K562 (cell line): ENCODE data around the gene DENND6A.

Source experiments
- BCL6 ChIP-seq: fragments of 250-450 bp; sonication (Bioruptor Pico); IDR thresholded peaks from 2 replicates; pipeline ENCODE4 v1.4.0; 2020
- CREM ChIP-seq: IDR thresholded peaks from 2 replicates; pipeline ENCODE4 v1.6.1; 2014; ENCODE audit warnings: antibody characterized with exemption, low read depth
- KDM5B ChIP-seq: fragments of 200-600 bp; sonication (generic); IDR thresholded peaks from 2 replicates; pipeline ENCODE4 v1.6.1; 2012; ENCODE audit warnings: low read depth, mild to moderate bottlenecking, moderate library complexity, low read length, control low read depth, inconsistent platforms; ENCODE audit not compliant: insufficient replicate concordance
- NFIC ChIP-seq: fragments of 450-650 bp; IDR thresholded peaks from 2 replicates; pipeline ENCODE4 v1.6.1; 2017; ENCODE audit warnings: mild to moderate bottlenecking, inconsistent platforms
- NFRKB ChIP-seq: fragments of 450-650 bp; IDR thresholded peaks from 2 replicates; pipeline ENCODE4 v1.6.1; 2016; ENCODE audit warnings: low read depth
- PHF20 ChIP-seq: fragments of 450-650 bp; IDR thresholded peaks from 2 replicates; pipeline ENCODE4 v1.6.1; 2018; ENCODE audit not compliant: partially characterized antibody
- U2AF2 ChIP-seq: fragments of 200-400 bp; formaldehyde crosslinking; optimal IDR thresholded peaks from 2 replicates; pipeline ENCODE3; 2017; ENCODE audit warnings: low read depth, mild to moderate bottlenecking, low read length
- ZKSCAN8 ChIP-seq: fragments of 200-800 bp; sonication (Bioruptor generic); IDR thresholded peaks from 2 replicates; pipeline ENCODE4 v1.6.1; 2016; ENCODE audit warnings: missing genetic modification characterization, missing compliant biosample characterization
- TF ChIP-seq, protein P1 (sequence below): fragments of 250-450 bp; sonication (Bioruptor Pico); IDR thresholded peaks from 2 replicates; pipeline ENCODE4 v1.5.0; 2020; ENCODE audit warnings: mild to moderate bottlenecking, borderline replicate concordance
- TF ChIP-seq, protein P2 (sequence below): sonication (generic); formaldehyde crosslinking; IDR thresholded peaks from 2 replicates; pipeline ENCODE4 v1.8.1; 2023; ENCODE audit warnings: mild to moderate bottlenecking, missing genetic modification reagents

DNA sequence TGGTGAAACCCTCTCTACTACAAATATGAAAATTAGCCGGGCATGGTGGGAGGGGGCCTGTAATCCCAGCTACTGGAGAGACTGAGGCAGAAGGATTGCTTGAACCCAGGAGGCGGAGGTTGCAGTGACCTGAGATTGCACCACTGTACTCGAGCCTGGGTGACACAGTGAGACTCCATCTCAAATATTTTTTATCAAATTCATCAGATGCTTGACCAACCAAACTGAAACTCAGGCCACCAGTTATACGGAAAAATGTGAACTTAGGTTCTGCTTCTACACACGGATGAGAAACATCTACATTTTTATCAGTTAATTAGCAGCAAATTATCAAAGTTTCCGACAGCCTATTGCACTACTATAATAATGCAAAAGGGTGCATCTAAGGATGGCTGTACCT, 100.6 kb downstream of the DENND6A start:
- TF ChIP-seq U2AF2 (no peak), NFRKB (no peak), BCL6 (CRISPR knock-in tag) (no peak), NFIC (no peak), KDM5B (no peak), ZKSCAN8 (CRISPR knock-in tag) (no peak), PHF20 (no peak), CREM (no peak)
- TF ChIP-seq, protein P1, sequence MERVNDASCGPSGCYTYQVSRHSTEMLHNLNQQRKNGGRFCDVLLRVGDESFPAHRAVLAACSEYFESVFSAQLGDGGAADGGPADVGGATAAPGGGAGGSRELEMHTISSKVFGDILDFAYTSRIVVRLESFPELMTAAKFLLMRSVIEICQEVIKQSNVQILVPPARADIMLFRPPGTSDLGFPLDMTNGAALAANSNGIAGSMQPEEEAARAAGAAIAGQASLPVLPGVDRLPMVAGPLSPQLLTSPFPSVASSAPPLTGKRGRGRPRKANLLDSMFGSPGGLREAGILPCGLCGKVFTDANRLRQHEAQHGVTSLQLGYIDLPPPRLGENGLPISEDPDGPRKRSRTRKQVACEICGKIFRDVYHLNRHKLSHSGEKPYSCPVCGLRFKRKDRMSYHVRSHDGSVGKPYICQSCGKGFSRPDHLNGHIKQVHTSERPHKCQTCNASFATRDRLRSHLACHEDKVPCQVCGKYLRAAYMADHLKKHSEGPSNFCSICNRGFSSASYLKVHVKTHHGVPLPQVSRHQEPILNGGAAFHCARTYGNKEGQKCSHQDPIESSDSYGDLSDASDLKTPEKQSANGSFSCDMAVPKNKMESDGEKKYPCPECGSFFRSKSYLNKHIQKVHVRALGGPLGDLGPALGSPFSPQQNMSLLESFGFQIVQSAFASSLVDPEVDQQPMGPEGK (CRISPR knock-in tag) = no peak
- TF ChIP-seq, protein P2, sequence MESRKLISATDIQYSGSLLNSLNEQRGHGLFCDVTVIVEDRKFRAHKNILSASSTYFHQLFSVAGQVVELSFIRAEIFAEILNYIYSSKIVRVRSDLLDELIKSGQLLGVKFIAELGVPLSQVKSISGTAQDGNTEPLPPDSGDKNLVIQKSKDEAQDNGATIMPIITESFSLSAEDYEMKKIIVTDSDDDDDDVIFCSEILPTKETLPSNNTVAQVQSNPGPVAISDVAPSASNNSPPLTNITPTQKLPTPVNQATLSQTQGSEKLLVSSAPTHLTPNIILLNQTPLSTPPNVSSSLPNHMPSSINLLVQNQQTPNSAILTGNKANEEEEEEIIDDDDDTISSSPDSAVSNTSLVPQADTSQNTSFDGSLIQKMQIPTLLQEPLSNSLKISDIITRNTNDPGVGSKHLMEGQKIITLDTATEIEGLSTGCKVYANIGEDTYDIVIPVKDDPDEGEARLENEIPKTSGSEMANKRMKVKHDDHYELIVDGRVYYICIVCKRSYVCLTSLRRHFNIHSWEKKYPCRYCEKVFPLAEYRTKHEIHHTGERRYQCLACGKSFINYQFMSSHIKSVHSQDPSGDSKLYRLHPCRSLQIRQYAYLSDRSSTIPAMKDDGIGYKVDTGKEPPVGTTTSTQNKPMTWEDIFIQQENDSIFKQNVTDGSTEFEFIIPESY (CRISPR knock-in tag) = no peak
